Suprapubic skin (tissue), 4 donors: ENCODE measurements around the gene RACK1. TPM values are rescaled to one million over a fixed set of nuclear protein-coding genes. Genes with fewer than 3 reads are reported as not detected.

Experiments
- DNase-seq, 2 donors: peaks; one replicate each; pipeline ENCODE4 v3.0.0-alpha.2; 2019; ENCODE audit warnings: low spot score in 2 of 2
- H3K27ac ChIP-seq: fragments of 200-600 bp; sonication (generic); one replicate; pipeline ENCODE4 v1.5.1; 2019
- H3K27me3 ChIP-seq: fragments of 200-600 bp; sonication (generic); one replicate; pipeline ENCODE4 v1.5.1; 2019
- H3K36me3 ChIP-seq: fragments of 200-600 bp; sonication (generic); one replicate; pipeline ENCODE4 v1.5.1; 2019
- H3K4me1 ChIP-seq: fragments of 200-600 bp; sonication (generic); one replicate; pipeline ENCODE4 v1.5.1; 2019
- H3K4me3 ChIP-seq: fragments of 200-600 bp; sonication (generic); one replicate; pipeline ENCODE4 v1.5.1; 2019; ENCODE audit warnings: mild to moderate bottlenecking
- H3K9me3 ChIP-seq: fragments of 200-600 bp; sonication (generic); one replicate; pipeline ENCODE4 v1.5.1; 2019
- CTCF ChIP-seq, 2 donors: fragments of 200-600 bp in 1 of 2; fragments of 450-650 bp in 1 of 2; sonication (generic) in 1 of 2; IDR thresholded peaks; one replicate each; pipeline ENCODE4 v1.5.1; 2016 to 2019; ENCODE audit warnings: antibody characterized with exemption in 2 of 2, mild to moderate bottlenecking in 1 of 2, moderate library complexity in 1 of 2
- EP300 ChIP-seq: sonication (generic); formaldehyde crosslinking; IDR thresholded peaks from one replicate; pipeline ENCODE4 v1.6.1; 2017; ENCODE audit warnings: antibody characterized with exemption
- POLR2A ChIP-seq, 2 donors: fragments of 450-650 bp; IDR thresholded peaks; one replicate each; pipeline ENCODE4 v1.6.1; 2017; ENCODE audit warnings: antibody characterized with exemption in 2 of 2, mild to moderate bottlenecking in 2 of 2, moderate library complexity in 2 of 2
- POLR2AphosphoS5 ChIP-seq, 3 donors: sonication (generic); formaldehyde crosslinking; IDR thresholded peaks; one replicate each; pipeline ENCODE4 v1.6.1; 2017; ENCODE audit warnings: antibody characterized with exemption in 3 of 3
- WGBS: methylation state at CpG from one replicate; pipeline ENCODE4 v1.1.5; 2018; 5-methylcytosine and 5-hydroxymethylcytosine counted together
- total RNA-seq, 4 donors: library from RNA; depleted of rRNA; stranded (reverse); fragments of >200 nt; gene quantifications; one replicate each; pipeline ENCODE4 v1.1.0, GENCODE V29; 2016

The RACK1 gene
- total RNA-seq, 4 donors from 2014 or later, result 2,440 to 4,496 (median 3,996) TPM

- Histone ChIP-seq H3K27ac (no peak overlapping the region), H3K4me1 (peaks cover 7% of the 10 kb centered on the region), H3K36me3 (peaks cover 98% of the 10 kb centered on the region), H3K27me3 (no peaks in the 10 kb centered on the region), H3K9me3 (no peaks in the 10 kb centered on the region), H3K4me3 (no peak overlapping the region)
- TF ChIP-seq POLR2AphosphoS5 (IDR thresholded peaks at IDR 0.05) (no peak), EP300 (no peak), CTCF (IDR thresholded peaks at IDR 0.05) (no peak), POLR2A (IDR thresholded peaks at IDR 0.05) (no peak)
- DNase-seq, result no peak
- 70% methylated on average over 5 of the region's 5 CpGs for WGBS
Observed at GRCh38 chr5:181235689-181236366, 7.9 kb downstream of the RACK1 start.

GRCh38 chr5:181235323-181235688 is 8.4 kb downstream of the RACK1 start:
- WGBS, result 67% methylated on average over 5 of the region's 5 CpGs
- DNase-seq, result no peak
- no peak overlapping the region for H3K4me3 ChIP-seq
- peaks cover 97% of the 10 kb centered on the region for H3K36me3 ChIP-seq
- H3K27me3 ChIP-seq, result no peaks in the 10 kb centered on the region
- no peak overlapping the region for H3K27ac ChIP-seq
- H3K9me3 ChIP-seq, result no peaks in the 10 kb centered on the region
- TF ChIP-seq POLR2A (IDR thresholded peaks at IDR 0.05) (no peak), EP300 (no peak), CTCF (IDR thresholded peaks at IDR 0.05) (no peak)
- peaks cover 4% of the 10 kb centered on the region for H3K4me1 ChIP-seq

GRCh38 chr5:181234455-181235306 is 9.0 kb downstream of the RACK1 start:
- no peak for DNase-seq
- WGBS, result 88% methylated on average over 9 of the region's 22 CpGs

GRCh38 chr5:181233801-181234454 is 9.8 kb downstream of the RACK1 start:
- H3K4me3 ChIP-seq, result no peak overlapping the region
- 88% methylated on average over 8 of the region's 24 CpGs for WGBS
- H3K36me3 ChIP-seq, result peaks cover 89% of the 10 kb centered on the region
- TF ChIP-seq POLR2AphosphoS5 (IDR thresholded peaks at IDR 0.05), result no peak
- no peak for TF ChIP-seq POLR2A (IDR thresholded peaks at IDR 0.05)
- TF ChIP-seq CTCF (IDR thresholded peaks at IDR 0.05), result no peak
- TF ChIP-seq EP300, result no peak
- no peak overlapping the region for H3K27ac ChIP-seq
- H3K9me3 ChIP-seq, result no peaks in the 10 kb centered on the region
- no peaks in the 10 kb centered on the region for H3K4me1 ChIP-seq
- DNase-seq, result no peak
- H3K27me3 ChIP-seq, result no peaks in the 10 kb centered on the region

More at GRCh38 chr5:181234455-181235306, 9.0 kb downstream of the RACK1 start:
- TF ChIP-seq POLR2A (IDR thresholded peaks at IDR 0.05) (no peak), EP300 (no peak), POLR2AphosphoS5 (IDR thresholded peaks at IDR 0.05) (no peak), CTCF (IDR thresholded peaks at IDR 0.05) (no peak)
- Histone ChIP-seq H3K4me1 (no peaks in the 10 kb centered on the region), H3K27me3 (no peaks in the 10 kb centered on the region), H3K27ac (no peak overlapping the region), H3K36me3 (peaks cover 91% of the 10 kb centered on the region), H3K4me3 (no peak overlapping the region), H3K9me3 (no peaks in the 10 kb centered on the region)
